Activated naive CD8-positive, alpha-beta T cell treated with anti-CD3 and anti-CD28 coated beads for 36 hours (primary cell): ENCODE data around the gene GMPR. TPM values are rescaled to one million over a fixed set of nuclear protein-coding genes. Genes with fewer than 3 reads are reported as not detected.

Experiments
- DNase-seq: peaks from one replicate; pipeline ENCODE4 v3.0.0; 2021
- H3K27ac Mint-ChIP-seq: one replicate; pipeline ENCODE4 v1.8.0; 2022; ENCODE audit warnings: mild to moderate bottlenecking, moderate library complexity, mixed read lengths
- H3K27me3 Mint-ChIP-seq: one replicate; pipeline ENCODE4 v1.8.0; 2022; ENCODE audit warnings: mild to moderate bottlenecking, mixed read lengths
- H3K36me3 Mint-ChIP-seq: one replicate; pipeline ENCODE4 v1.8.0; 2021; ENCODE audit warnings: mild to moderate bottlenecking, mixed read lengths
- H3K4me1 Mint-ChIP-seq: one replicate; pipeline ENCODE4 v1.8.0; 2021; ENCODE audit warnings: mixed read lengths
- H3K4me3 Mint-ChIP-seq: one replicate; pipeline ENCODE4 v1.8.0; 2022; ENCODE audit warnings: mild to moderate bottlenecking, moderate library complexity, mixed read lengths
- H3K9me3 Mint-ChIP-seq: one replicate; pipeline ENCODE4 v1.8.0; 2022; ENCODE audit warnings: mixed read lengths
- total RNA-seq, 2 experiments: library from RNA; stranded (reverse); gene quantifications; one replicate each; pipeline ENCODE4 v1.2.3, GENCODE V29; 2021

GMPR gene
- total RNA-seq, 2 experiments from 2014 or later = 2.6 to 3.3 TPM

DNA sequence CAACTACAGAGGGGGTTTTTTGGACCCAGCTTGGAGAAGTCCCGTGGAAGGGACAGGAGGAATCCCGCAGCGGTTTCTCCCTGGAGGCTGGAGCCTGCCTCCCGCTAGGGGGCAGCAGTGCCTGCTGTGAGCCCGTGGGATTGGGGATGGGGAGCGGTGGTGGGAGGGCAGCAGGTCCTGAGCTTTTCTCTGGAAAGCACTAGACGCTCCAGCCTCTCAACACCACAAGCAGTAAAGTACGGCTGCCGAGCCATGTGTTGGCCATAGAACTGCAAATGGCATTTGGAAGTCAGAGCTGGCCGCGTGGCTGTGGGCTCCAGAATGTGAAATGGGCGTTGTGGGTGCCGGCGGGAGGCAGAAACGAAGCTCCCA lies 47.8 kb downstream of the GMPR start:
- H3K27ac Mint-ChIP-seq = no peak overlapping the region
- no peaks in the 10 kb centered on the region for H3K9me3 Mint-ChIP-seq
- no peaks in the 10 kb centered on the region for H3K27me3 Mint-ChIP-seq
- H3K36me3 Mint-ChIP-seq = no peaks in the 10 kb centered on the region
- DNase-seq = no peak
- H3K4me1 Mint-ChIP-seq = no peaks in the 10 kb centered on the region
- no peak overlapping the region for H3K4me3 Mint-ChIP-seq

DNA sequence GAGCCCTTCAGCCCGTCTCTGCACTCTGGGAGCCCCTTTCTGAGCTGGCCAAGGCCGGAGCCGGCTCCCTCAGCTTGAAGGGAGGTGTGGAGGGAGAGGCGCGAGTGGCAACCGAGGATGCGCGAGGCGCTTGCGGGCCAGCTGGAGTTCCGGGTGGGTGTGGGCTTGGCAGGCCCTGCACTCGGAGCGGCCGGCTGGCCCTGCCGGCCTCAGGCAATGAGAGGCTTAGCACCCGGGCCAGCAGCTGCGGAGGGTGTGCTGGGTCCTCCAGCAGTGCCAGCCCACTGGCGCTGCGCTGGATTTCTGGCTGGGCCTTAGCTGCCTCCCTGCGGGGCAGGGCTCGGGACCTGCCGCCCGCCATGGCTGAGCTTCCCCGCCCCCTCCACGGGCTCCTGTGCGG lies 49.8 kb downstream of the GMPR start:
- Mint-ChIP-seq H3K4me3 (no peak overlapping the region), H3K36me3 (no peaks in the 10 kb centered on the region), H3K9me3 (no peaks in the 10 kb centered on the region), H3K27ac (no peak overlapping the region), H3K27me3 (no peaks in the 10 kb centered on the region), H3K4me1 (no peaks in the 10 kb centered on the region)
- no peak for DNase-seq

DNA sequence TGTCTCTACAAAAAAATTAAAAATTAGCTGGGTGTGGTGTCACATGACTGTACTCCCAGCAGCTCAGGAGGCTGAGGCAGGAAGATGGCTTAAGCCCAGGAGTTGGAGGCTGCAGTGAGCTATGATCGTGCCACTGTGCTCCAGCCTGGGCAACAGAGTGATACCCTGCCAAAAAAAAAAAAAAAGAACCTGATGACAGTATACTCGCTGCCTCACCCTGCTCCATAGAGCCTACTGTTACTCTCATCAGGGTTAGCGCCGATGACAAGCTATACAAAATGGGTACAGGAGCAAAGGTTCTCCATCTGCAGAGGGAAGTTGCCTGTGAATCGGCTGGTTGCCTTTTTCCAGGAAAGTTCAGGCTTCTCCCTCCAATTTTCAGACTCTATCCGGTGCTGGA lies 53.4 kb downstream of the GMPR start:
- DNase-seq = no peak
- Mint-ChIP-seq H3K4me3 (no peak overlapping the region), H3K9me3 (no peaks in the 10 kb centered on the region), H3K27me3 (no peaks in the 10 kb centered on the region), H3K36me3 (no peaks in the 10 kb centered on the region), H3K27ac (no peak overlapping the region), H3K4me1 (no peaks in the 10 kb centered on the region)

DNA sequence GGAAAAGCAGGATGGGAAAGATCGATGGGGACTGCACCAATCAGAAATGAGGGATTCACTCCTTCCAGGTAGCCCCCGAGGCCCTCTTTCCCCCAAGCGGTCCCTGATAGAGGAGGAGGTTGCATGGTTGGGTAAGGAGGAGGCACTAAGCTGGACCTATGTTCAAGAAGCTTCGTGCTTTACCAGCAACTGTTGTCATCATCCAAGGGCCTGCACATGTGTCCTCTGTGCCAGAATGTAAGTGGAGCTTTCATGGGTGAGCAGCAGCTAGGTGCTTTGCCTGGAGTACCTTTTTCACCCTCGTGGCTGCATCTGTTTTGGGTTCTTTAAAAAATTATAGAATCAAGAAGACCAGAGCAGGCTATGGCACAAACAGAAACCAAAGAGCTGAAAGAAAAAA lies 54.0 kb downstream of the GMPR start:
- H3K27ac Mint-ChIP-seq = no peak overlapping the region
- H3K27me3 Mint-ChIP-seq = no peaks in the 10 kb centered on the region
- no peak overlapping the region for H3K4me3 Mint-ChIP-seq
- no peaks in the 10 kb centered on the region for H3K9me3 Mint-ChIP-seq
- no peak for DNase-seq
- H3K4me1 Mint-ChIP-seq = no peaks in the 10 kb centered on the region
- H3K36me3 Mint-ChIP-seq = no peaks in the 10 kb centered on the region

DNA sequence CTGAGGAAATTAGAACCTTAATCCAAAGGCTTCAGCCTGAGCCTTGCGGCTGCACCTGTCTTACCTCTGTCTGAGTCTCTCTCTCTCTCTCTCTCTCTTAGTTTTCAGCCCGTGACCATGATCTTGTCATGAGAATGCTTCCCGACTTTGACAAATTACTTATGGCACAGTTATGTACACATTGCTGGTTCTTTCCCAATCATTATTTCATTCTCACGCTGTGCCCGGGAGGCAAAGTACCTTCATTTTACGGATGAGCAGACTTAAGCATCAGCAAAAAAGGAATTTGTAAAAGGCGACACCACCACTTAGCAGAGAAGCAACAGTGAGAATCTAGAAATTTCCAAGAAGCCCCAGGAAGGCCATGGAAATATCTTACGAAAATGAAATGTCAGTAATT lies 54.6 kb downstream of the GMPR start:
- no peaks in the 10 kb centered on the region for H3K9me3 Mint-ChIP-seq
- no peak for DNase-seq
- H3K4me1 Mint-ChIP-seq = no peaks in the 10 kb centered on the region
- H3K27ac Mint-ChIP-seq = no peak overlapping the region
- no peak overlapping the region for H3K4me3 Mint-ChIP-seq
- H3K27me3 Mint-ChIP-seq = no peaks in the 10 kb centered on the region
- H3K36me3 Mint-ChIP-seq = no peaks in the 10 kb centered on the region

DNA sequence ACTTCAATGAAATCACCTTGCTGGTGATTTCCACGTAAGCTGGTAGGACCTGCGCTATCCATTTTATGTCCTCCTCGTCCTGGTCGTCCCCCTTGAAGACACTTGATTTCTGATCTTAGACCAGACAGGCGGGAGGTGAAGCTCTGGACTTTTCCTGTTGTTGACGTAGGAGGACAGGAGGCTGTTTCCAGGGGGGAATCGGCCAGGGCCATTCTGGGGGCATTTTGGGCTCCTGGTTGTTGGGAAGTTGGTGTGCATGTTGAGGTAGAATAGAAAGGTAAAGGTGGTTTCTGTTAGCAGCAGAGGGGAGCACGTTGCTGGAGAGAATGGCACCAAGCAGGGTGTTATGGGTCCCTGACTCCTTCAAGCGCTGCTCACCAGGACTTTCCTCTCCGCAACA lies 56.0 kb downstream of the GMPR start:
- Mint-ChIP-seq H3K27ac (no peak overlapping the region), H3K4me1 (no peaks in the 10 kb centered on the region), H3K36me3 (no peaks in the 10 kb centered on the region), H3K27me3 (no peaks in the 10 kb centered on the region), H3K4me3 (no peak overlapping the region), H3K9me3 (no peaks in the 10 kb centered on the region)
- DNase-seq = no peak

DNA sequence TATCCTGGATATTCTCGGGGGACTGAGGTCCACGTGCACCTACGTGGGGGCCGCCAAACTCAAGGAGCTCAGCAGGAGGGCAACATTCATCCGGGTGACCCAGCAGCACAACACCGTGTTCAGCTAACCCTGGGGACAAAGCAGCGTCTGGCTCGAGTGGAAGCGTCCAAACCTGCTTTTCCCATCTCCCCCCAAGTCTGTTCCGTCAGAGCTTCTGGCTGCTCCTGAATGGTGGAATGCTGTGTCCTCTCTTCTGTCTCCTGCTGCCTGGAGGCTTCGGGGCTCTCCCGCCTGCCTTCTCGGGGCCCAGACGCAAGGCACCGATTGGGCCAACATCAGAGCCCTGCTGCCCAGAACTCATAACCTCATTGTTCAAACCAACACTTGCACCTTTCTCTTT lies 56.7 kb downstream of the GMPR start:
- no peak overlapping the region for H3K4me3 Mint-ChIP-seq
- no peaks in the 10 kb centered on the region for H3K27me3 Mint-ChIP-seq
- no peaks in the 10 kb centered on the region for H3K36me3 Mint-ChIP-seq
- no peaks in the 10 kb centered on the region for H3K9me3 Mint-ChIP-seq
- no peak for DNase-seq
- H3K27ac Mint-ChIP-seq = no peak overlapping the region
- no peaks in the 10 kb centered on the region for H3K4me1 Mint-ChIP-seq

DNA sequence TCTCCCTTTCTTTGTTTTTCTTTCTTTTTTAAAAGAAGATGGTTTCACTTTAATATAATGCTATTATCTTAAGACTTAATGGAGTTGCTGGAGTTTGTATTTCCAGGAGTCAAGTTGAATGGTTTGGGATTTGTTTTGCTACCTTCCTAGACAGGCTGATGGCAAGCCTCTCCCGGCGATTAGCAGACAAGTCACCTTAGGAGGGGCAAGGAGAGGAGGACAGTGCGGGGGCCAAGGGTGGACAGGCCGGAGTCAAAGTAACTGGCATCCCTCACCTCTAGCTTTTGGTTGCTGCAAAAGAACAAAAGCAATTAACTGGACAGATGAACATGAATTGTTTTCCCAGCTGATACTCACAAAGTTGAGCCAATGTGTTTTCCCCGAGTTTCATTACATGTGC lies 57.1 kb downstream of the GMPR start:
- Mint-ChIP-seq H3K27me3 (no peaks in the 10 kb centered on the region), H3K9me3 (no peaks in the 10 kb centered on the region), H3K4me1 (no peaks in the 10 kb centered on the region), H3K4me3 (no peak overlapping the region), H3K27ac (no peak overlapping the region), H3K36me3 (no peaks in the 10 kb centered on the region)
- no peak for DNase-seq

DNA sequence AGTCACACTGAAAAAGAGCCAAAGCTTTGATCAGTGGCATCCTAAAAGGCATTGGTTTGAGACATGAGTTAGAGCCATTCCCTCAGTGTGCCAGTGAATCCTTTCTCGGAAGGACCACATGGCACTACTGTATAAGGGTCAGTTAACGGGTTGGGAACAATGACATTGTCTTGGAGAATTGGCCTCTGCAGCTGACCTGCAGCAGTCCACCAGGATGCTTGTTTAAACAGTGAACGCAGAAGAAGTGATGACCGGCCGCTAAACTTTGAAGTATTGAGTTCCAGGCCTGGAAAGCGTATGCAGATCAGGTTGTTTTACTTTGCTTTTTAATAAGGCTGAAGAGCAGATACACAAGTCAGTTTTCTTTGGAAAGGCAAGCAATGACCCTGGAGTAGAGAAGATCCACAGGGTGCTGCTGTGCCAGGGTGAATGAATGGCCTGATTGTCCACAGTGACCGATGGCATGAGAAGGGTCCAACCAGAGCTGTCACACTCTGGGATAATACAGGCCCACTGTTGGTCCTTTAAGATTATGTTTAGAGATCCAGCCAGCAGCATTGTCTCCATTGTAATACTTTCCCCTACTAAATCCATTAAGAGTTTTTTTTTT lies 57.8 kb downstream of the GMPR start:
- DNase-seq = no peak
- Mint-ChIP-seq H3K9me3 (no peaks in the 10 kb centered on the region), H3K27ac (no peak overlapping the region), H3K4me1 (no peaks in the 10 kb centered on the region), H3K27me3 (no peaks in the 10 kb centered on the region), H3K36me3 (no peaks in the 10 kb centered on the region), H3K4me3 (no peak overlapping the region)

DNA sequence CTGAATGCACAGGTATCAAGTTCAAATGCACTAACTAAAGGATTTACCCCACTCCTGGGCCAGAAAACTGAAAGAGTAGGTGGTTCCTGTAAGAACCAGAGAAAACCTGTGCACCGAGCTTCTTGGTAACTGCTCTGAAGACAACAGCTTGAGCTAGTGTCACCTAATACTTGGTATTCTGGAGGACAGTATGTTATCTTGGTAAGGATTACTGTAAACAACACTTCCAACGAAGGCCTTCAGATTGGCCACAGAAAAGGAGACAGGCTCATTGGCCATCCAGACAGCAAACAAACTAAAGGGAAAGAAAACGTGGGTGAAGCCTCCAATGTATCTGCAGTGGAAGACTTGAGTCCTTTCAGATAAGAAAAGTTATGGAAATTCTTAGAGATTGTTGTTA lies 61.5 kb downstream of the GMPR start:
- no peak overlapping the region for H3K27ac Mint-ChIP-seq
- H3K4me3 Mint-ChIP-seq = no peak overlapping the region
- H3K4me1 Mint-ChIP-seq = no peaks in the 10 kb centered on the region
- peaks cover 4% of the 10 kb centered on the region for H3K36me3 Mint-ChIP-seq
- H3K27me3 Mint-ChIP-seq = no peaks in the 10 kb centered on the region
- DNase-seq = no peak
- no peaks in the 10 kb centered on the region for H3K9me3 Mint-ChIP-seq

DNA sequence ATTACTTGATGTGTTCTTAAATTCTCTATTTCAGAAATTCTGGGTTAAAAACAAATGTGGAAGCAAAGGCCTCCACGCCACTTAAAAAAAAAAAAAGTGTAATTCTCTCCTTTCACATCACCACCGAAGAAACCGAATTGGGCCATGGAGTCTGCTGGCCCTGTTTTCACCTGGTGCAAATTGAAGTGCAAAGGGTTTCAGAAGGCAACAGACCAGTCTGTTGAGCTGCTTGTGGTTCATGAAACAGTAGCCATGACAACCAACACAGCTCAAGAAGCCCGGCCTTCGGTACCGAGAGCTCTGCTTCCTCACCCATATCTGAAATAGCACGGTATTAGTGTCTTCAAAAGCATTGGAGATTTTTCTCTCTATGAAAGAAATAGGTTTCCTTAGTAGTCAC lies 63.1 kb downstream of the GMPR start:
- DNase-seq = no peak
- Mint-ChIP-seq H3K9me3 (no peaks in the 10 kb centered on the region), H3K4me3 (no peak overlapping the region), H3K36me3 (peaks cover 10% of the 10 kb centered on the region), H3K27ac (no peak overlapping the region), H3K4me1 (peaks cover 6% of the 10 kb centered on the region), H3K27me3 (no peaks in the 10 kb centered on the region)

DNA sequence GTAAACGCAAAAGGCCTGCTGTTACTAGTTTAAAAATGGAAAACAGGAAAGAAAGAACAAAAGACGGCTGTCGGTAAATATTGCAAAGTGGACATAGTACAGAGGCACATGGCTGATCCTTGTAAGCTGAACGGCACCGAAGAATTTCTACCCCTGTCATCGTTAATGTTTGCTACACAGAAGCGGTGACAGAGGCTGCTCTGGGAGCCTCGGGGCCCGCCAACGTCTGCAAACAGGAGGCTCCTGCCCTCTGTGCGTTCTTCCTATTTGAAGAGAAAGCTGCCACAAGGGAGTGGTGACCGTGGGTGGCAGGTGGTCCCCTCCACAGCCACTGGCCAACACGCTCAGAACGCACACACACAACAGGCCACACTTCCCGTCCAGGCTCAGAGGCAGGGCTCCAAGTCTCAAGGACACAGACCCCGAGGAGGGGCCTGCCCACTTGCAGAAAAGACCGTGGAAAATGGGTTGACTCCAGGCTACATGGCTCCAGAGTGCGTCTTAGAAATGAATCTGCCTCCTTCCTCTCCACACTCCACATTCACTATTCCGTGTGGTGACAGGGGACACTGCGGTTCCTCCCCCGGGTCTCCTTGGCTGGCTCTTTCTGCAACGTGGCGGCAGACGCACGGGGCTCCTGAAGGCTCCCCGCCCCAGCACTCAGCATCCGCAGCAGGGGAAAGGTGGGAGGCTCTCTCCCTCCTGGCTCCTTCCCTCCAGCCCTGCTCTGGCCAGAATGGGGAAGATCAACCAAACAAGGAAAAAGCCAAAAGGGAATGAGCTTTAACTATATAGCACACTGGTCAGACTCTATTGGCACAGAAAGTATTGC lies 64.5 kb downstream of the GMPR start:
- peaks cover 11% of the 10 kb centered on the region for H3K4me1 Mint-ChIP-seq
- DNase-seq = no peak
- H3K27me3 Mint-ChIP-seq = no peaks in the 10 kb centered on the region
- no peaks in the 10 kb centered on the region for H3K9me3 Mint-ChIP-seq
- H3K36me3 Mint-ChIP-seq = peaks cover 12% of the 10 kb centered on the region
- H3K4me3 Mint-ChIP-seq = no peak overlapping the region
- H3K27ac Mint-ChIP-seq = no peak overlapping the region

DNA sequence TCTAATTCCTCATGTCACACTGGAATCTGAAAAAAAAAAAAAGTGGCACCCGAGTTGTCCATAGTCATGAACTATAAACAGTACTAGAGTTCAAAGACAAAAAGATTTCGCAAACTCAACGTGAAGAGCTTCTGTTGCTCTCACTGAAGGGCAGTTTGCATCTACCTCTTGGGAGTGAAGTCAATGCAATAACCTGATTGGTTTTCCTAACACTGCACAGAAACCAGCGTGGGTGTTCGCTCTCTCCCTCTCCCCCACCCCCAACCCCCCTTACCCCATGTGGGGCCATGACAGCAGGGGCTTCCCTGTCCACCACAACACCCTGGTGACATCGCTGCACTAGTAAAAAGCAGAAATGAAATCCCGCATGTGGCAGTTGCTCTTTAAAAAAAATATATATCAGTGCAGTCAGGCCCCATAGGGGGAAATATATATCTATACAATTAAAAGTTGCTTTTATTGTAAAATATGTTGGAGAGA lies 66.9 kb downstream of the GMPR start:
- DNase-seq = no peak
- Mint-ChIP-seq H3K9me3 (no peaks in the 10 kb centered on the region), H3K27ac (no peak overlapping the region), H3K4me1 (peaks cover 11% of the 10 kb centered on the region), H3K36me3 (peaks cover 15% of the 10 kb centered on the region), H3K27me3 (no peaks in the 10 kb centered on the region), H3K4me3 (no peak overlapping the region)

DNA sequence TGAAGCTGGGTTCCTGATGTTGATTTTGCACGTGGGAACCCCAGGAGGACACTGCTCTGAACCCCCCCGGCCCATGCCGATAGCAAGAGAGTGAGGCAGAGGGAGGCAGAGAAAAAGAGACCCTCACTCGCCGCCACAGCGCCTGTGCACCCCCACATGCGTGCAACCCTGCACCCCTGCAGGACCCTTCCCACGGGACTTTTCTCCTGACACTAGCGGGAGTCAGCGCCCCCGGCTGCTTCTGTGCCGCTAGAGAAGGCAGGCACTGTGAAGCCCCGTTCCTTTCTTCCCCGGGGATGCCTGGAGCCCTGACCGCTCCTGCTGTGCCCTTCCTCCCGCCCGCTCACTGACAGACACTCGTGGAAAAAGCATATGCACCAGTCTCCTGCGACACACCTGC lies 67.4 kb downstream of the GMPR start:
- H3K27ac Mint-ChIP-seq = no peak overlapping the region
- no peak for DNase-seq

DNA sequence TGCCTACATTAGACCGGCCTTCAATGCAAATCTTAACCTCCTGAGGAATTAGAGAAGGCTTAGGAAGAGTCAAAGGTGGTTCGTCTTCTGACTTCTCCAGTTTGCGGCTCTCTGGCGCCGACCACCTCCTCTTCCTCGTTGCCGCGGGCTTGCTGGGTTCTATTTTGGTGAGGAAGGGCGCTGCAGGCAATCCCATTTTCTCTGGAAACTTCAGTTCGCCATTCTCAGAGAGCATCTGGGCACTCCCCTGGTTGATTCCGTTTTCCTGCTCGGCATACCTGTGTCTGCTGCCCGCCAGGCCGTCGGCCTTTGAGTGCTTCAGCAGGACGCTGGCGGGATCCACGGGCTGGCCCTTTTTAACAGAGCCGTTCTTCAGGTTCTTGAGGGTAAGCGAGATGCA lies 67.9 kb downstream of the GMPR start:
- Mint-ChIP-seq H3K4me1 (peaks cover 11% of the 10 kb centered on the region), H3K27ac (no peak overlapping the region), H3K36me3 (peaks cover 18% of the 10 kb centered on the region)

More for the DNA sequence above, 67.4 kb downstream of the GMPR start:
- peaks cover 15% of the 10 kb centered on the region for H3K36me3 Mint-ChIP-seq
- no peaks in the 10 kb centered on the region for H3K9me3 Mint-ChIP-seq
- no peak overlapping the region for H3K4me3 Mint-ChIP-seq
- H3K4me1 Mint-ChIP-seq = peaks cover 11% of the 10 kb centered on the region
- H3K27me3 Mint-ChIP-seq = no peaks in the 10 kb centered on the region

DNA sequence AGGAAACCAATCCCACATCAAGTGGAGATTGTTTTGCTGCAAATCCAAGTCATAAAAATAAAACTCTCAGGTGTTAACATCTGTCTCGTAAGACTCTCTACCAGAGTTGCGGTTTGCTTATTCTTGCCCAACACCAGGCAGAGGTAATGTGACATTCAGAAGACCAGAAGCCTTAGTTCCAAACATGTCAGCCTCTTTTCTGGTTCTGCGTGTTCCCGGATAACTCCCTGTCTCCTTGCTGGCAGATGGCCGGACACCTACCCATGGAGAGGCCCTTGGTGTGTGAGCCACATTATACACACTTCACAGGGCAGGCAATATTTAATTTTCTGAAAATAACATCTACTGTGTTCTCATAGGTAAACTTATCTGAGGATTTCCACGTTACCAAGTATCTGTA lies 73.4 kb downstream of the GMPR start:
- peaks cover 4% of the 10 kb centered on the region for H3K4me1 Mint-ChIP-seq
- peaks cover 7% of the 10 kb centered on the region for H3K36me3 Mint-ChIP-seq
- no peak overlapping the region for H3K27ac Mint-ChIP-seq
- H3K4me3 Mint-ChIP-seq = no peak overlapping the region
- no peaks in the 10 kb centered on the region for H3K27me3 Mint-ChIP-seq
- H3K9me3 Mint-ChIP-seq = no peaks in the 10 kb centered on the region
- DNase-seq = no peak

More for the DNA sequence above, 67.9 kb downstream of the GMPR start:
- Mint-ChIP-seq H3K9me3 (no peaks in the 10 kb centered on the region), H3K4me3 (no peak overlapping the region), H3K27me3 (no peaks in the 10 kb centered on the region)
- no peak for DNase-seq
